H9 (cell line): Measurements from ENCODE around the gene DUOXA1. TPM values are rescaled to one million over a fixed set of nuclear protein-coding genes. Genes with fewer than 3 reads are reported as not detected.

Source experiments
- DNase-seq: peaks from one replicate; pipeline ENCODE4 v3.0.0-alpha.2; 2017
- H2AFZ ChIP-seq: one replicate; pipeline ENCODE4 v1.6.1; 2013; ENCODE audit warnings: mild to moderate bottlenecking, low read length, control low read depth, moderate library complexity
- H2AK5ac ChIP-seq: 2 replicates; pipeline ENCODE4 v1.6.1; 2013; ENCODE audit warnings: low read length, control low read depth, mixed read lengths; ENCODE audit not compliant: insufficient read length
- H2BK120ac ChIP-seq: one replicate; pipeline ENCODE4 v1.6.1; 2013; ENCODE audit warnings: low read depth, mild to moderate bottlenecking, low read length, control low read depth, inconsistent platforms; ENCODE audit not compliant: poor library complexity, severe bottlenecking
- H2BK12ac ChIP-seq: 2 replicates; pipeline ENCODE4 v1.6.1; 2013; ENCODE audit warnings: low read length, control low read depth, mixed read lengths, low read depth; ENCODE audit not compliant: insufficient read length
- H2BK15ac ChIP-seq: 2 replicates; pipeline ENCODE4 v1.6.1; 2013; ENCODE audit warnings: low read depth, low read length, control low read depth
- H2BK20ac ChIP-seq: one replicate; pipeline ENCODE4 v1.6.1; 2013; ENCODE audit warnings: low read depth, mild to moderate bottlenecking, low read length, control low read depth, inconsistent platforms; ENCODE audit not compliant: poor library complexity, severe bottlenecking
- H2BK5ac ChIP-seq: 2 replicates; pipeline ENCODE4 v1.6.1; 2013; ENCODE audit warnings: low read length, control low read depth, mixed read lengths; ENCODE audit not compliant: insufficient read length
- H3K14ac ChIP-seq: 2 replicates; pipeline ENCODE4 v1.6.1; 2013; ENCODE audit warnings: low read length, control low read depth; ENCODE audit not compliant: insufficient read depth
- H3K18ac ChIP-seq: 2 replicates; pipeline ENCODE4 v1.6.1; 2013; ENCODE audit warnings: low read depth, mild to moderate bottlenecking, mixed read lengths, low read length, control low read depth; ENCODE audit not compliant: insufficient read length
- H3K23ac ChIP-seq: 2 replicates; pipeline ENCODE4 v1.6.1; 2013; ENCODE audit warnings: low read length, control low read depth, mixed read lengths, low read depth; ENCODE audit not compliant: insufficient read length
- H3K23me2 ChIP-seq: 2 replicates; pipeline ENCODE4 v1.6.1; 2013; ENCODE audit warnings: low read depth, mild to moderate bottlenecking, mixed read lengths, low read length, control low read depth; ENCODE audit not compliant: insufficient read length, poor library complexity, severe bottlenecking
- H3K27ac ChIP-seq: 2 replicates; pipeline ENCODE4 v1.5.1; 2013; ENCODE audit warnings: low read length, control low read depth, mixed read lengths, low read depth; ENCODE audit not compliant: insufficient read length
- H3K27me3 ChIP-seq: 2 replicates; pipeline ENCODE4 v1.6.1; 2013; ENCODE audit warnings: low read length, control low read depth, inconsistent platforms; ENCODE audit not compliant: insufficient read depth
- H3K4ac ChIP-seq: 2 replicates; pipeline ENCODE4 v1.6.1; 2013; ENCODE audit warnings: low read depth, mild to moderate bottlenecking, control low read depth, inconsistent platforms, low read length, moderate library complexity
- H3K4me1 ChIP-seq: 2 replicates; pipeline ENCODE4 v1.6.1; 2013; ENCODE audit warnings: low read length, control low read depth, inconsistent platforms; ENCODE audit not compliant: insufficient read depth
- H3K4me2 ChIP-seq: 2 replicates; pipeline ENCODE4 v1.6.1; 2013; ENCODE audit warnings: low read length, control low read depth, mixed read lengths; ENCODE audit not compliant: insufficient read length, insufficient read depth
- H3K56ac ChIP-seq: 2 replicates; pipeline ENCODE4 v1.6.1; 2013; ENCODE audit warnings: low read depth, mild to moderate bottlenecking, mixed read lengths, low read length, control low read depth; ENCODE audit not compliant: insufficient read length
- H3K79me1 ChIP-seq: 2 replicates; pipeline ENCODE4 v1.6.1; 2013; ENCODE audit warnings: low read depth, mild to moderate bottlenecking, moderate library complexity, low read length, control low read depth, inconsistent platforms; ENCODE audit not compliant: insufficient read depth, poor library complexity, severe bottlenecking
- H3K79me2 ChIP-seq: 2 replicates; pipeline ENCODE4 v1.6.1; 2013; ENCODE audit warnings: low read length, control low read depth, inconsistent platforms; ENCODE audit not compliant: insufficient read depth
- H3K9ac ChIP-seq: 2 replicates; pipeline ENCODE4 v1.6.1; 2013; ENCODE audit warnings: low read length, control low read depth, mixed read lengths; ENCODE audit not compliant: insufficient read length; ENCODE audit errors: extremely low read depth
- H3K9me3 ChIP-seq: one replicate; pipeline ENCODE4 v1.6.1; 2013; ENCODE audit warnings: low read depth, low read length, inconsistent platforms; ENCODE audit not compliant: control insufficient read depth
- H3T11ph ChIP-seq: one replicate; pipeline ENCODE4 v1.6.1; 2013; ENCODE audit warnings: mild to moderate bottlenecking, low read length, control low read depth, inconsistent platforms
- H4K20me1 ChIP-seq: one replicate; pipeline ENCODE4 v1.6.1; 2013; ENCODE audit not compliant: control insufficient read depth, insufficient read length, insufficient read depth
- H4K5ac ChIP-seq: 2 replicates; pipeline ENCODE4 v1.6.1; 2013; ENCODE audit warnings: low read depth, mild to moderate bottlenecking, mixed read lengths, low read length, control low read depth; ENCODE audit not compliant: insufficient read length
- H4K8ac ChIP-seq: replicated peaks from 2 replicates; pipeline ENCODE4 v1.6.1; 2013; ENCODE audit warnings: low read length, control low read depth, mixed read lengths, low read depth; ENCODE audit not compliant: insufficient read length
- H4K91ac ChIP-seq: 2 replicates; pipeline ENCODE4 v1.6.1; 2013; ENCODE audit warnings: low read depth, mild to moderate bottlenecking, moderate library complexity, mixed read lengths, low read length, control low read depth; ENCODE audit not compliant: insufficient read length
- H3K27ac Mint-ChIP-seq, 3 experiments: 2 replicates in 2 of 3; 3 replicates in 1 of 3; pipeline ENCODE4 v1.8.0; 2020 to 2021; ENCODE audit warnings: mixed read lengths in 3 of 3, mild to moderate bottlenecking in 1 of 3, moderate library complexity in 1 of 3
- H3K27me3 Mint-ChIP-seq: 2 replicates; pipeline ENCODE4 v1.8.0; 2021; ENCODE audit warnings: low read depth, mild to moderate bottlenecking, moderate library complexity, mixed read lengths
- H3K36me3 Mint-ChIP-seq, 3 experiments: 2 replicates in 2 of 3; 3 replicates in 1 of 3; pipeline ENCODE4 v1.8.0; 2020 to 2021; ENCODE audit warnings: low read depth in 3 of 3, mixed read lengths in 3 of 3; ENCODE audit not compliant: insufficient read depth in 1 of 3
- H3K4me1 Mint-ChIP-seq, 2 experiments: 2 replicates each; pipeline ENCODE4 v1.8.0; 2020; ENCODE audit warnings: mixed read lengths in 2 of 2
- H3K4me3 Mint-ChIP-seq, 2 experiments: 2 replicates in 1 of 2; 3 replicates in 1 of 2; pipeline ENCODE4 v1.8.0; 2020 to 2021; ENCODE audit warnings: mild to moderate bottlenecking in 2 of 2, mixed read lengths in 2 of 2, moderate library complexity in 1 of 2
- H3K9me3 Mint-ChIP-seq, 2 experiments: 2 replicates in 1 of 2; 3 replicates in 1 of 2; pipeline ENCODE4 v1.8.0; 2020; ENCODE audit warnings: mild to moderate bottlenecking in 2 of 2, mixed read lengths in 2 of 2, moderate library complexity in 1 of 2
- CTCF ChIP-seq: fragments of 200-600 bp; sonication (generic); conservative IDR thresholded peaks from 3 replicates; pipeline ENCODE4 v1.8.0; 2021; ENCODE audit warnings: antibody characterized with exemption, mild to moderate bottlenecking
- WGBS: extraction: QIAGEN DNeasy Blood & Tissue Kit; methylation state at CpG from one replicate; pipeline ENCODE4 v1.1.7; 2013; ENCODE audit warnings: missing lambda C conversion rate, low lambda C conversion rate, mixed read lengths; ENCODE audit not compliant: insufficient read length; ENCODE audit errors: extremely low coverage; 5-methylcytosine and 5-hydroxymethylcytosine counted together
- total RNA-seq: library from RNA; stranded (reverse); gene quantifications from 2 replicates; pipeline ENCODE4 v1.2.1, GENCODE V29; 2021

The DUOXA1 gene
- total RNA-seq, 1 experiment from 2014 or later, result 1.2 TPM

- H3K4ac ChIP-seq, result no peak overlapping the region
- H3K27me3 ChIP-seq, result peaks cover 76% of the 10 kb centered on the region
- no peak overlapping the region for H2BK12ac ChIP-seq
- no peak overlapping the region for H3K27ac ChIP-seq
- Mint-ChIP-seq H3K4me3 (no peak overlapping the region), H3K27ac (no peak overlapping the region), H3K9me3 (no peaks in the 10 kb centered on the region), H3K36me3 (peaks cover 0 to 1% (median 0%) of the 10 kb centered on the region in 3 experiments; a peak in 1 of 7 replicates), H3K4me1 (peaks cover 15 to 20% of the 10 kb centered on the region in 2 experiments), H3K27me3 (peaks cover 89% of the 10 kb centered on the region)
- H3K14ac ChIP-seq, result no peak overlapping the region
- no peak overlapping the region for H4K91ac ChIP-seq
- no peak overlapping the region for H2AFZ ChIP-seq
- no peak overlapping the region for H3K9ac ChIP-seq
- H3K18ac ChIP-seq, result no peak overlapping the region
- H3K56ac ChIP-seq, result no peak overlapping the region
- no peak for DNase-seq
- H3K4me2 ChIP-seq, result no peak overlapping the region
- no peak overlapping the region for H2BK120ac ChIP-seq
- no peaks in the 10 kb centered on the region for H3K79me2 ChIP-seq
- H3K9me3 ChIP-seq, result no peaks in the 10 kb centered on the region
- H2BK5ac ChIP-seq, result no peak overlapping the region
- H2BK15ac ChIP-seq, result no peak overlapping the region
- no peak overlapping the region for H3T11ph ChIP-seq
- no peak for TF ChIP-seq CTCF
- no peak overlapping the region for H2BK20ac ChIP-seq
- H2AK5ac ChIP-seq, result no peak overlapping the region
- no peaks in the 10 kb centered on the region for H4K20me1 ChIP-seq
- no CpG with 5 or more reads among the region's 3 CpGs for WGBS
- peaks cover 11% of the 10 kb centered on the region for H3K23me2 ChIP-seq
- no peaks in the 10 kb centered on the region for H3K4me1 ChIP-seq
- no peak overlapping the region for H4K5ac ChIP-seq
- H3K23ac ChIP-seq, result no peak overlapping the region
- no peaks in the 10 kb centered on the region for H3K79me1 ChIP-seq
- no peak overlapping the region for H4K8ac ChIP-seq
These were observed 3.3 kb upstream of the DUOXA1 start for GRCh38 chr15:45132844-45133560.
